HG03432 (cell line): ENCODE measurements around the gene CLDN2.
"Not testable (repeated sequence)": the region's sequence is repeated elsewhere in the genome, so short reads cannot be mapped to it uniquely, and the experiment has no call there.

ENCODE experiments used
- ATAC-seq: cut with Tn5 transposase; IDR thresholded peaks from one replicate; pipeline ENCODE4 v1.9.1; 2021; ENCODE audit warnings: mild to moderate bottlenecking, moderate library complexity; ENCODE audit not compliant: unreplicated experiment

Gene CLDN2

GRCh38 chrX:106955004-106955772, 35.0 kb downstream of the CLDN2 start:
- ATAC-seq: no peak

GRCh38 chrX:106957856-106958255, 37.7 kb downstream of the CLDN2 start:
- no peak for ATAC-seq

GRCh38 chrX:106959901-106960300, 39.7 kb downstream of the CLDN2 start:
- ATAC-seq: no peak

GRCh38 chrX:106963111-106963510, 42.9 kb downstream of the CLDN2 start:
- ATAC-seq: no peak

GRCh38 chrX:106964290-106964689, 44.1 kb downstream of the CLDN2 start:
- no peak for ATAC-seq

- ATAC-seq: not testable (repeated sequence)
These were observed 46.3 kb downstream of the CLDN2 start for GRCh38 chrX:106966547-106966946.

GRCh38 chrX:106972896-106973295, 52.7 kb downstream of the CLDN2 start:
- ATAC-seq: no peak

GRCh38 chrX:106973433-106974149, 53.4 kb downstream of the CLDN2 start:
- ATAC-seq: no peak

- no peak for ATAC-seq
These were observed 56.2 kb downstream of the CLDN2 start for GRCh38 chrX:106976416-106976815.
